ENCODE data around the gene KIAA1614.

KIAA1614 gene

GRCh38 chr1:180901076-180901990 is 11.4 kb upstream of the KIAA1614 start:
- H3K9me3 Mint-ChIP-seq, result peaks cover 3% of the 10 kb centered on the region
- H3K27me3 Mint-ChIP-seq, result no peaks in the 10 kb centered on the region
- ATAC-seq (no peak), DNase-seq (no peak)
- H3K27ac Mint-ChIP-seq, result no peak overlapping the region
- H3K4me3 Mint-ChIP-seq, result no peak overlapping the region
- H3K36me3 Mint-ChIP-seq (ENCODE audit: low read depth), result no peaks in the 10 kb centered on the region
- H3K4me1 Mint-ChIP-seq, result no peaks in the 10 kb centered on the region

GRCh38 chr1:180902541-180902940 is 10.2 kb upstream of the KIAA1614 start:
- Mint-ChIP-seq H3K36me3 (ENCODE audit: low read depth) (no peaks in the 10 kb centered on the region), H3K9me3 (peaks cover 3% of the 10 kb centered on the region), H3K27me3 (no peaks in the 10 kb centered on the region), H3K4me3 (no peak overlapping the region), H3K4me1 (no peaks in the 10 kb centered on the region), H3K27ac (no peak overlapping the region)
- no peak for DNase-seq
- ATAC-seq, result no peak

- H3K4me3 Mint-ChIP-seq, result no peak overlapping the region
- no peaks in the 10 kb centered on the region for H3K4me1 Mint-ChIP-seq
- ATAC-seq (no peak), DNase-seq (no peak)
- peaks cover 8% of the 10 kb centered on the region for H3K27me3 Mint-ChIP-seq
- no peaks in the 10 kb centered on the region for H3K36me3 Mint-ChIP-seq (ENCODE audit: low read depth)
- peaks cover 3% of the 10 kb centered on the region for H3K9me3 Mint-ChIP-seq
- H3K27ac Mint-ChIP-seq, result no peak overlapping the region
Observed at GRCh38 chr1:180905927-180906326, 6.8 kb upstream of the KIAA1614 start.

GRCh38 chr1:180906511-180906910 is 6.2 kb upstream of the KIAA1614 start:
- H3K27ac Mint-ChIP-seq, result no peak overlapping the region
- ATAC-seq (no peak), DNase-seq (no peak)
- H3K9me3 Mint-ChIP-seq, result peaks cover 3% of the 10 kb centered on the region
- H3K4me3 Mint-ChIP-seq, result no peak overlapping the region
- H3K4me1 Mint-ChIP-seq, result no peaks in the 10 kb centered on the region
- H3K27me3 Mint-ChIP-seq, result peaks cover 14% of the 10 kb centered on the region
- H3K36me3 Mint-ChIP-seq (ENCODE audit: low read depth), result no peaks in the 10 kb centered on the region

GRCh38 chr1:180907313-180908055 is 5.2 kb upstream of the KIAA1614 start:
- DNase-seq (no peak), ATAC-seq (no peak)
- Mint-ChIP-seq H3K27ac (no peak overlapping the region), H3K9me3 (peaks cover 3% of the 10 kb centered on the region), H3K4me1 (peaks cover 2% of the 10 kb centered on the region), H3K27me3 (peaks cover 21% of the 10 kb centered on the region), H3K36me3 (ENCODE audit: low read depth) (no peaks in the 10 kb centered on the region), H3K4me3 (no peak overlapping the region)

GRCh38 chr1:180908074-180908765 is 4.5 kb upstream of the KIAA1614 start:
- no peak overlapping the region for H3K4me3 Mint-ChIP-seq
- H3K9me3 Mint-ChIP-seq, result peaks cover 3% of the 10 kb centered on the region
- peaks cover 2% of the 10 kb centered on the region for H3K4me1 Mint-ChIP-seq
- no peak for ATAC-seq
- H3K27ac Mint-ChIP-seq, result no peak overlapping the region
- no peaks in the 10 kb centered on the region for H3K36me3 Mint-ChIP-seq (ENCODE audit: low read depth)
- DNase-seq, result no peak
- H3K27me3 Mint-ChIP-seq, result peaks cover 21% of the 10 kb centered on the region

- H3K4me1 Mint-ChIP-seq, result peaks cover 7% of the 10 kb centered on the region
- H3K9me3 Mint-ChIP-seq, result peaks cover 3% of the 10 kb centered on the region
- no peak overlapping the region for H3K27ac Mint-ChIP-seq
- peaks cover 28% of the 10 kb centered on the region for H3K27me3 Mint-ChIP-seq
- ATAC-seq (no peak), DNase-seq (no peak)
- no peaks in the 10 kb centered on the region for H3K36me3 Mint-ChIP-seq (ENCODE audit: low read depth)
- no peak overlapping the region for H3K4me3 Mint-ChIP-seq
Observed at GRCh38 chr1:180909005-180909414, 3.7 kb upstream of the KIAA1614 start.

GRCh38 chr1:180909462-180909976 is 3.2 kb upstream of the KIAA1614 start:
- H3K27ac Mint-ChIP-seq, result no peak overlapping the region
- no peak for ATAC-seq
- no peak overlapping the region for H3K4me3 Mint-ChIP-seq
- no peak for DNase-seq
- peaks cover 33% of the 10 kb centered on the region for H3K27me3 Mint-ChIP-seq
- peaks cover 1% of the 10 kb centered on the region for H3K9me3 Mint-ChIP-seq
- H3K4me1 Mint-ChIP-seq, result peaks cover 7% of the 10 kb centered on the region
- H3K36me3 Mint-ChIP-seq (ENCODE audit: low read depth), result no peaks in the 10 kb centered on the region

GRCh38 chr1:180911640-180912191 is 981 bp upstream of the KIAA1614 start:
- peaks cover 40% of the 10 kb centered on the region for H3K27me3 Mint-ChIP-seq
- H3K9me3 Mint-ChIP-seq, result no peaks in the 10 kb centered on the region
- DNase-seq, result no peak
- ATAC-seq, result no peak
- H3K4me3 Mint-ChIP-seq, result peak overlapping the region; percentile 26
- H3K36me3 Mint-ChIP-seq (ENCODE audit: low read depth), result no peaks in the 10 kb centered on the region
- H3K4me1 Mint-ChIP-seq, result peaks cover 7% of the 10 kb centered on the region
- H3K27ac Mint-ChIP-seq, result no peak overlapping the region

GRCh38 chr1:180912211-180912800 is 391 bp upstream of the KIAA1614 start:
- peaks cover 7% of the 10 kb centered on the region for H3K4me1 Mint-ChIP-seq
- no peak for DNase-seq
- ATAC-seq, result no peak
- H3K27ac Mint-ChIP-seq, result no peak overlapping the region
- peaks cover 40% of the 10 kb centered on the region for H3K27me3 Mint-ChIP-seq
- no peaks in the 10 kb centered on the region for H3K9me3 Mint-ChIP-seq
- no peaks in the 10 kb centered on the region for H3K36me3 Mint-ChIP-seq (ENCODE audit: low read depth)
- no peak overlapping the region for H3K4me3 Mint-ChIP-seq

GRCh38 chr1:180915426-180915965 is 2.8 kb downstream of the KIAA1614 start:
- Mint-ChIP-seq H3K9me3 (no peaks in the 10 kb centered on the region), H3K27ac (no peak overlapping the region), H3K4me3 (no peak overlapping the region), H3K4me1 (peaks cover 7% of the 10 kb centered on the region), H3K36me3 (ENCODE audit: low read depth) (no peaks in the 10 kb centered on the region), H3K27me3 (peaks cover 35% of the 10 kb centered on the region)
- DNase-seq (no peak), ATAC-seq (no peak)

- Mint-ChIP-seq H3K36me3 (ENCODE audit: low read depth) (no peaks in the 10 kb centered on the region), H3K27ac (no peak overlapping the region), H3K27me3 (peaks cover 29% of the 10 kb centered on the region), H3K4me1 (peaks cover 7% of the 10 kb centered on the region), H3K4me3 (no peak overlapping the region), H3K9me3 (no peaks in the 10 kb centered on the region)
- DNase-seq (no peak), ATAC-seq (no peak)
Observed at GRCh38 chr1:180916012-180916770, 3.5 kb downstream of the KIAA1614 start.

GRCh38 chr1:180916771-180917170 is 4.1 kb downstream of the KIAA1614 start:
- peaks cover 23% of the 10 kb centered on the region for H3K27me3 Mint-ChIP-seq
- H3K27ac Mint-ChIP-seq, result no peak overlapping the region
- ATAC-seq, result no peak
- peaks cover 7% of the 10 kb centered on the region for H3K4me1 Mint-ChIP-seq
- no peaks in the 10 kb centered on the region for H3K36me3 Mint-ChIP-seq (ENCODE audit: low read depth)
- DNase-seq, result no peak
- no peak overlapping the region for H3K4me3 Mint-ChIP-seq
- no peaks in the 10 kb centered on the region for H3K9me3 Mint-ChIP-seq
